K562 (cell line): ENCODE data around the gene ARPC4. TPM values are rescaled to one million over a fixed set of nuclear protein-coding genes. Genes with fewer than 3 reads are reported as not detected.
A peak's percentile ranks its signal among the peaks of the same experiment; 100 is the strongest.

Experiments
- BHLHE40 ChIP-seq: IDR thresholded peaks from 2 replicates; pipeline ENCODE4 v1.6.1; 2011; ENCODE audit warnings: low read length, improper control_type of control experiment
- CHD1 ChIP-seq: fragments of 200-600 bp; sonication (generic); IDR thresholded peaks from one replicate; pipeline ENCODE4 v1.6.1; 2012; ENCODE audit warnings: mild to moderate bottlenecking, moderate library complexity, low read length, inconsistent platforms
- FOXK1 ChIP-seq: sonication (generic); formaldehyde crosslinking; IDR thresholded peaks from 2 replicates; pipeline ENCODE4 v1.8.0; 2022; ENCODE audit warnings: missing genetic modification reagents, mild to moderate bottlenecking, borderline replicate concordance
- HBP1 ChIP-seq: fragments of 450-650 bp; formaldehyde crosslinking; IDR thresholded peaks from 2 replicates; pipeline ENCODE4 v1.4.0; 2022; ENCODE audit warnings: missing genetic modification characterization
- HDAC1 ChIP-seq, 2 experiments: fragments of 450-650 bp; IDR thresholded peaks; 2 replicates each; pipeline ENCODE4 v1.6.1; 2016 to 2017; ENCODE audit warnings: inconsistent platforms in 1 of 2, mild to moderate bottlenecking in 1 of 2, moderate library complexity in 1 of 2
- MLLT1 ChIP-seq, 2 experiments: fragments of 450-650 bp; IDR thresholded peaks; 2 replicates each; pipeline ENCODE4 v1.6.1; 2016
- NEUROD1 ChIP-seq: fragments of 150-350 bp; IDR thresholded peaks from 2 replicates; pipeline ENCODE4 v1.6.1; 2014; ENCODE audit warnings: borderline replicate concordance, low read length, low read depth; ENCODE audit not compliant: partially characterized antibody
- PRDM10 ChIP-seq: fragments of 450-650 bp; IDR thresholded peaks from 2 replicates; pipeline ENCODE4 v1.6.1; 2018; ENCODE audit not compliant: partially characterized antibody
- PYGO2 ChIP-seq: fragments of 450-650 bp; IDR thresholded peaks from 2 replicates; pipeline ENCODE4 v1.6.1; 2016; ENCODE audit warnings: mild to moderate bottlenecking, missing genetic modification characterization, moderate library complexity, missing compliant biosample characterization
- REST ChIP-seq, 2 experiments: fragments of 450-650 bp; formaldehyde crosslinking in 1 of 2; IDR thresholded peaks; 2 replicates each; pipeline versions ENCODE4 v1.4.0 to v1.6.1; 2014 to 2020; ENCODE audit warnings: mild to moderate bottlenecking in 2 of 2, borderline replicate concordance in 1 of 2, low read depth in 1 of 2
- SAFB2 ChIP-seq: fragments of 200-400 bp; formaldehyde crosslinking; IDR thresholded peaks from 2 replicates; pipeline ENCODE4 v1.6.1; 2018; ENCODE audit warnings: borderline replicate concordance, low read length, low read depth, moderate library complexity; ENCODE audit not compliant: severe bottlenecking
- TBP ChIP-seq: optimal IDR thresholded peaks from 2 replicates; pipeline ENCODE3; 2011; ENCODE audit warnings: low read depth, low read length, improper control_type of control experiment
- ZBED1 ChIP-seq: IDR thresholded peaks from 2 replicates; pipeline ENCODE4 v1.6.1; 2014
- ZNF57 ChIP-seq: fragments of 450-650 bp; formaldehyde crosslinking; IDR thresholded peaks from 2 replicates; pipeline ENCODE4 v1.4.0; 2020; ENCODE audit warnings: mild to moderate bottlenecking, moderate library complexity
- polyA plus RNA-seq, 8 experiments: library from polyadenylated mRNA; depleted of rRNA in 4 of 8; stranded (reverse) in 5 of 8; unstranded in 3 of 8; fragments of >200 nt; fragmentation: Nextera tagmentation in 2 of 8; fragmentation: Illumina TruSeq in 1 of 8; extraction: Ambion mirVana in 2 of 8; extraction: Trizol in 1 of 8; gene quantifications; 2 replicates each; pipeline versions ENCODE4 v1.2.1 to v1.2.3, GENCODE V29; 2011 to 2014; ENCODE audit warnings: inconsistent platforms in 1 of 8, missing spikeins in 1 of 8
- total RNA-seq, 7 experiments: library from RNA; depleted of rRNA in 6 of 7; stranded (reverse); fragments of >200 nt in 6 of 7; fragmentation: Illumina TruSeq in 2 of 7; extraction: Trizol in 2 of 7; gene quantifications; 2 replicates each; pipeline versions ENCODE4 v1.2.1 to v1.2.3, GENCODE V29; 2011 to 2021; ENCODE audit warnings: low replicate concordance in 1 of 7

Gene ARPC4
- total and polyA plus RNA-seq, 9 of the 15 experiments (the other 6 are each of a cell fraction or from before 2014, with no cell fraction given) = 20.1 to 153 (median 119) TPM

GRCh38 chr3:9782770-9783169, 10.1 kb upstream of the ARPC4 start (continued):
- TF ChIP-seq REST (IDR thresholded peaks at IDR 0.05; ENCODE audit: borderline replicate concordance) = peak; percentile 24; the same call in 1 of the 2 replicates
- no peak for TF ChIP-seq REST (CRISPR knock-in tag; IDR thresholded peaks at IDR 0.05; ENCODE audit: low read depth)
- no peak for TF ChIP-seq PRDM10
- no peak for TF ChIP-seq NEUROD1
- no peak for TF ChIP-seq MLLT1 (IDR thresholded peaks at IDR 0.05)
- TF ChIP-seq BHLHE40 = no peak
- no peak for TF ChIP-seq ZNF57
- no peak for TF ChIP-seq TBP
- TF ChIP-seq CHD1 = no peak
- no peak for TF ChIP-seq HBP1
- no peak for TF ChIP-seq FOXK1 (CRISPR knock-in tag)
- no peak for TF ChIP-seq PYGO2 (tag)
- no peak for TF ChIP-seq HDAC1 (IDR thresholded peaks at IDR 0.05)
- TF ChIP-seq ZBED1 = no peak
- no peak for TF ChIP-seq SAFB2
